ENCODE data around the gene DOK3.

- no peak for TF ChIP-seq EZH2 (IDR thresholded peaks at IDR 0.05; ENCODE audit: borderline replicate concordance, low read depth, low read length, severe bottlenecking)
- TF ChIP-seq CTCF (IDR thresholded peaks at IDR 0.05; ENCODE audit: borderline replicate concordance, extremely low read depth, low read length, poor library complexity, severe bottlenecking), result no peak
Measured at GRCh38 chr5:177528631-177529030, 19.0 kb upstream of the DOK3 start.

Measured in DND-41 (cell line).